Activated B cell treated with CpG ODN at 0.5 μM for 24 hours (primary cell): ENCODE measurements around the gene ENG. TPM values are rescaled to one million over a fixed set of nuclear protein-coding genes. Genes with fewer than 3 reads are reported as not detected.

Source experiments
- ATAC-seq: fragments of 200-7000 bp; cut with Tn5 transposase; one replicate; pipeline ENCODE4 v1.10.0; 2021; ENCODE audit warnings: low read depth, mild to moderate bottlenecking, moderate library complexity
- CTCF ChIA-PET: fragments of 350-600 bp; sonication (Branson Sonifier 250); formaldehyde crosslinking; loops from one replicate; lab custom pipeline; 2021; ENCODE audit warnings: antibody characterized with exemption; lab: Charles Lee
- POLR2A ChIA-PET: fragments of 350-600 bp; sonication (Branson Sonifier 250); formaldehyde crosslinking; loops from one replicate; lab custom pipeline; 2021; ENCODE audit warnings: antibody characterized with exemption; lab: Charles Lee
- DNase-seq: peaks from one replicate; pipeline ENCODE4 v3.0.0; 2022
- H3K27ac Mint-ChIP-seq: one replicate; pipeline ENCODE4 v1.8.0; 2020; ENCODE audit warnings: mixed read lengths
- H3K27me3 Mint-ChIP-seq: one replicate; pipeline ENCODE4 v1.8.0; 2021; ENCODE audit warnings: mixed read lengths
- H3K36me3 Mint-ChIP-seq: one replicate; pipeline ENCODE4 v1.8.0; 2021; ENCODE audit warnings: low read depth, mixed read lengths
- H3K4me1 Mint-ChIP-seq: one replicate; pipeline ENCODE4 v1.8.0; 2021; ENCODE audit warnings: mixed read lengths
- H3K4me3 Mint-ChIP-seq: one replicate; pipeline ENCODE4 v1.8.0; 2020; ENCODE audit warnings: mild to moderate bottlenecking, mixed read lengths
- H3K9me3 Mint-ChIP-seq: one replicate; pipeline ENCODE4 v1.8.0; 2020; ENCODE audit warnings: mixed read lengths
- intact Hi-C: fragments of 100-400 bp; cut with micrococcal nuclease; formaldehyde crosslinking; loops from one replicate; pipeline ENCODE4 v1.15.1; 2024
- total RNA-seq: library from RNA; stranded (reverse); gene quantifications from 2 replicates; pipeline ENCODE4 v1.2.3, GENCODE V29; 2022
- TF ChIP-seq, protein P1 (sequence below): fragments of 200-600 bp; IDR thresholded peaks from one replicate; pipeline ENCODE4 v1.8.0; 2022; ENCODE audit warnings: antibody characterized with exemption, mild to moderate bottlenecking

ENG gene
- total RNA-seq, 1 donor from 2014 or later = 6.1 TPM

DNA sequence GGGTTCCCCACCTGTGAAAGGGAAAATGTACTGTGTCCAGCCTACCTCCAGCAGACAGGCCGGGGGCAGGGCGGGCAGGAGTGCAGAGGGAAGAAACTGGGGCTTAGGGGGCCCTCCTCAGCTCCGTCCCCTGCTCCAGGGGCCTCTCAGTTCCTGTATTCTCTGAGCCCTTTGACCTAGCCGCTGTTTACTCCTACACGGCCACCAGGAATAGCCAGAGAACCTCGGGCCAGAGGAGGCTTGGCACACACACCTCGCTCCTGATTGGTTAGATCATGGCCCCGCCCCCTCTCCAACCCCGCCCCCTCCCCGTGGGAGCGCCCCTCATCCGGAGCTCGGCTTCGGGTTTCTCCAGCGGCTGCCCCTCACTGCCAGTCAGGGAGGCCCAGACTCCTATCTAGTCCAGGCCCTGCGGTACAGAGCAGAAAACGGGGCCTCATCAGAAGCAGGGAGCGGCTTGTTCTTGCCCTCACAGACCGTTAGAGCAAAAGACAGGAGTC is 42.8 kb upstream of the ENG start:
- Mint-ChIP-seq H3K27me3 (no peaks in the 10 kb centered on the region), H3K36me3 (peaks cover 44% of the 10 kb centered on the region), H3K27ac (no peak overlapping the region), H3K4me1 (peaks cover 38% of the 10 kb centered on the region), H3K4me3 (peak overlapping the region; percentile 35), H3K9me3 (peaks cover 5% of the 10 kb centered on the region)
- intact Hi-C loops = no loop called here
- TF ChIP-seq, protein P1, sequence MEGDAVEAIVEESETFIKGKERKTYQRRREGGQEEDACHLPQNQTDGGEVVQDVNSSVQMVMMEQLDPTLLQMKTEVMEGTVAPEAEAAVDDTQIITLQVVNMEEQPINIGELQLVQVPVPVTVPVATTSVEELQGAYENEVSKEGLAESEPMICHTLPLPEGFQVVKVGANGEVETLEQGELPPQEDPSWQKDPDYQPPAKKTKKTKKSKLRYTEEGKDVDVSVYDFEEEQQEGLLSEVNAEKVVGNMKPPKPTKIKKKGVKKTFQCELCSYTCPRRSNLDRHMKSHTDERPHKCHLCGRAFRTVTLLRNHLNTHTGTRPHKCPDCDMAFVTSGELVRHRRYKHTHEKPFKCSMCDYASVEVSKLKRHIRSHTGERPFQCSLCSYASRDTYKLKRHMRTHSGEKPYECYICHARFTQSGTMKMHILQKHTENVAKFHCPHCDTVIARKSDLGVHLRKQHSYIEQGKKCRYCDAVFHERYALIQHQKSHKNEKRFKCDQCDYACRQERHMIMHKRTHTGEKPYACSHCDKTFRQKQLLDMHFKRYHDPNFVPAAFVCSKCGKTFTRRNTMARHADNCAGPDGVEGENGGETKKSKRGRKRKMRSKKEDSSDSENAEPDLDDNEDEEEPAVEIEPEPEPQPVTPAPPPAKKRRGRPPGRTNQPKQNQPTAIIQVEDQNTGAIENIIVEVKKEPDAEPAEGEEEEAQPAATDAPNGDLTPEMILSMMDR = no peak
- ATAC-seq (peak; percentile 22), DNase-seq (no peak)
- ChIA-PET POLR2A (interaction anchor here (0.5 to 12.3 kb wide), 13 partner anchors 8 to 1047 kb away, joined by 3 to 457 read pairs (median 5); partner anchors contain the start of genes ST6GALNAC4 and TOR2A), CTCF (no interaction called here)

DNA sequence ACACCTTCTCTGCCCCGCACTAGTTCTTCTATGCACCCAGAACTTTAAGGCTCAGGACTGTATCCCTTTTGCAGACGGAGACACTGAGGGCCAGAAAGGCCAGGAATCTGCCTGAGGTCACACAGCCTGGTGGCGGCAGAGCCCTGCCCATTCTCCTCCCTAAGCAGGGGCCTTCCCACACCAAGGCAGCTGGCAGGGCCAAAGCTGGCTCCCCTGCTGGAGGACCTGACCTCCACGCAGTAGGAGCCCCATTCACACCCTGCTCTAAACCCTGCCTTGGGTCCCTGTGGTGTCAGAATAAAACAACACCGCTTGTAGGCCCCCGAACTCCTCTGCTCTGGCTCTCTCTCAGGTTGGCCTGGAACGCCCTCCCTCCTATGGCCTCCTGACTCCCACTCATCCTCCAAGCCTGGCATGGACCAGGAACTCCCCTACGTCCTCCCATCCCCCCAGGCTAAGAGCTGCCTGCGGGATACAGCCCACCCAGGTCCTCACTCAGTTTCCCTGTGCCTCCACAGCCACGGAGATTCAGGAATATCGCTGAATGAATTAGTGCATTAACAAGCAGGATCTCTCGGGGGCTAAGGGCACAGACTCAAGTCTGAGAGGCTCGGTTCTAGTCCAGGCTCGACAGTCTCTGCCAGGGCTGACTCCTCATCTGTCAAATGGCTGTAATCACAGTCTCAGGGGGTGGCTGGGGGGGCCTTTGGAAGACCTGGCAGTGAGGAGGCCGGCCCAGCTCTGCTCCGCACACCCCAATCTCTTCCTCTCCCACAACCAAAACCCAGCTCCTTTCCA is 42.1 kb upstream of the ENG start:
- H3K36me3 Mint-ChIP-seq = peaks cover 47% of the 10 kb centered on the region
- no peak for DNase-seq

DNA sequence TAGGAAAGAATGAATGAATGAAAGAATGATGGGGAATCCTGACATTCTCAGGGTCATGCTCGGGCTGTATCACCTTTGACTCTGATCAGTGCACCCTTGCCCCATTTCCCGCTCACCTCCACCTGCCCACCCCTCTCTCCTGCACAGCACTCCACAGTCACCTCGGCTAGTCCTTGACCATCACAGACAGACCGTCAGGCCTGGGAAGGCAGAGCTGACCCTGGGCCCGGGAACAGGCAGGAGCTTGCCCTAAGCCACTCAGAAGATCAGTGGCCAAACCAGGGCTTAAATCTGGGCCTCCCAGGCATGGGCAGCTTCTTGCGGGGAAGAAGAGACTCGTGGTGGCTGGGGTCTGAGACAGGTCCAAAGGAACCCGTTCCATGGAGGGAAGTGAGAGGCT is 41.4 kb upstream of the ENG start:
- ChIA-PET CTCF (no interaction called here), POLR2A (interaction anchor here (0.6 to 1.5 kb wide), 3 partner anchors 14 to 31 kb away, joined by 3 to 4 read pairs (median 4); partner anchors contain the start of gene ST6GALNAC4)
- ATAC-seq (no peak), DNase-seq (no peak)
- H3K27ac Mint-ChIP-seq = no peak overlapping the region
- peaks cover 5% of the 10 kb centered on the region for H3K9me3 Mint-ChIP-seq
- TF ChIP-seq, protein P1 = no peak
- intact Hi-C loops = no loop called here
- peaks cover 25% of the 10 kb centered on the region for H3K4me1 Mint-ChIP-seq
- H3K36me3 Mint-ChIP-seq = peaks cover 54% of the 10 kb centered on the region
- no peaks in the 10 kb centered on the region for H3K27me3 Mint-ChIP-seq
- no peak overlapping the region for H3K4me3 Mint-ChIP-seq

More for the DNA sequence above, 42.1 kb upstream of the ENG start:
- ATAC-seq = no peak
- H3K4me1 Mint-ChIP-seq = peaks cover 31% of the 10 kb centered on the region
- H3K27me3 Mint-ChIP-seq = no peaks in the 10 kb centered on the region
- intact Hi-C loops = no loop called here
- H3K9me3 Mint-ChIP-seq = peaks cover 5% of the 10 kb centered on the region
- H3K27ac Mint-ChIP-seq = peak overlapping the region; percentile 51
- POLR2A ChIA-PET = interaction anchor here (0.5 to 12.3 kb wide), 12 partner anchors 9 to 192 kb away, joined by 3 to 457 read pairs (median 4); partner anchors contain the start of genes ST6GALNAC4 and TOR2A
- CTCF ChIA-PET = no interaction called here
- TF ChIP-seq, protein P1 = no peak
- no peak overlapping the region for H3K4me3 Mint-ChIP-seq

DNA sequence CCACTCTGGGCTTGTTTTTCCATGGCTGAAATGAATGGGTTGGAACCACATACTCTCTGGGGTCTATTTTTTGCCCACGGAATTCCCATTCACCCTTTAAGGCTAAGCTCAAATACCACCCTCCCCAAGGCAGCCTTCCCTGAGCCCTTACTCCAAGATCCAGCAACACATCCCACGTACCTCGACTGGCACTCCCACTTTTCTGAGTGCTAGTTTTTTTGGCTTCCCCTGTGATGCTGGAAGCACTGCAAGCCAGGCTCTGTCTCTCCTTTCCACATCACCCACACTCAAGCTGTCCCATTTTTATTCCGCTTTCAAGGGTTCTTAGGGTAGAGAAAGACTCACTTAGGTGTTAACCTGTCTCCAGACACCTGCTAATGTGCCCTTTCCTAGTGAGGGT is 38.9 kb upstream of the ENG start:
- CTCF ChIA-PET = no interaction called here
- no peaks in the 10 kb centered on the region for H3K27me3 Mint-ChIP-seq
- no peak overlapping the region for H3K27ac Mint-ChIP-seq
- POLR2A ChIA-PET = no interaction called here
- H3K4me3 Mint-ChIP-seq = no peak overlapping the region
- ATAC-seq (no peak), DNase-seq (no peak)
- peaks cover 5% of the 10 kb centered on the region for H3K9me3 Mint-ChIP-seq
- peaks cover 14% of the 10 kb centered on the region for H3K4me1 Mint-ChIP-seq
- H3K36me3 Mint-ChIP-seq = peaks cover 68% of the 10 kb centered on the region
- TF ChIP-seq, protein P1 = no peak
- intact Hi-C loops = no loop called here

DNA sequence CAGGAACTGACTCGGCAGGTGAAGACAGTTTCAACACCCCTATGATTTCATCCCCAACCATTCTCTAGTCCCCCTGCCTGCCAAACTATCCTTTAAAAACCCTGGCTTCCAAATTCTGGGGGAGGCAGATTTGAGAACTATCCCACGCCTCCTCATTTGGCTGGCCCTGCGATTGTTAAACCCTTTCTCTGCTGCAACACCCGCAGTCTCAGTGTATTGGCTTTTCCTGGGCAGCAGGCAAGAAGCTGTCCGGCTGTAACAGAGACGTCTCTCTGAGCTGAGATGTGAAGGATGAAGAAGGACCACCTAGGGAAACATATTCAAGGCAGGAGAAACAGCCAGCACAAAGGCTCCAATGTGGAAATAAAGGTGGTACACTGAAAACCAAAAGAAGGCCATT is 38.4 kb upstream of the ENG start:
- H3K27ac Mint-ChIP-seq = no peak overlapping the region
- CTCF ChIA-PET = no interaction called here
- DNase-seq = no peak

More for the DNA sequence above, 38.4 kb upstream of the ENG start:
- H3K4me1 Mint-ChIP-seq = peaks cover 10% of the 10 kb centered on the region
- no peaks in the 10 kb centered on the region for H3K27me3 Mint-ChIP-seq
- POLR2A ChIA-PET = no interaction called here
- peaks cover 5% of the 10 kb centered on the region for H3K9me3 Mint-ChIP-seq
- peaks cover 69% of the 10 kb centered on the region for H3K36me3 Mint-ChIP-seq
- intact Hi-C loops = no loop called here
- ATAC-seq = no peak
- no peak overlapping the region for H3K4me3 Mint-ChIP-seq
- TF ChIP-seq, protein P1 = no peak
